Esophagus muscularis mucosa (tissue), 4 donors: ENCODE data around the gene ARPC2. TPM values are rescaled to one million over a fixed set of nuclear protein-coding genes. Genes with fewer than 3 reads are reported as not detected.

Experiments
- DNase-seq: peaks from one replicate; pipeline ENCODE4 v3.0.0-alpha.2; 2017; ENCODE audit errors: extremely low spot score
- H3K27ac ChIP-seq, 4 donors: fragments of 200-600 bp; sonication (generic); replicated peaks in 1 of 4; 1 replicate in 3 of 4; 2 replicates in 1 of 4; pipeline ENCODE4 v1.5.1; 2016 to 2019; ENCODE audit warnings: mild to moderate bottlenecking in 1 of 4
- H3K27me3 ChIP-seq, 4 donors: fragments of 200-600 bp; sonication (generic); one replicate each; pipeline versions ENCODE4 v1.5.1 to v1.6.0; 2016 to 2019
- H3K36me3 ChIP-seq, 4 donors: fragments of 200-600 bp; sonication (generic); one replicate each; pipeline ENCODE4 v1.5.1; 2016 to 2019
- H3K4me1 ChIP-seq, 4 donors: fragments of 200-600 bp; sonication (generic); one replicate each; pipeline ENCODE4 v1.5.1; 2016 to 2019
- H3K4me3 ChIP-seq, 4 donors: fragments of 200-600 bp; sonication (generic); 1 replicate in 2 of 4; 2 replicates in 2 of 4; pipeline ENCODE4 v1.5.1; 2016 to 2019; ENCODE audit warnings: mild to moderate bottlenecking in 4 of 4, moderate library complexity in 1 of 4
- H3K9me3 ChIP-seq, 4 donors: fragments of 200-600 bp; sonication (generic); 1 replicate in 3 of 4; 2 replicates in 1 of 4; pipeline ENCODE4 v1.5.1; 2016 to 2019
- CTCF ChIP-seq, 3 experiments: fragments of 200-600 bp in 2 of 3; fragments of 450-650 bp in 1 of 3; sonication (generic) in 2 of 3; IDR thresholded peaks; one replicate each; pipeline ENCODE4 v1.5.1; 2017 to 2019; ENCODE audit warnings: antibody characterized with exemption in 3 of 3, mild to moderate bottlenecking in 2 of 3, moderate library complexity in 1 of 3
- EP300 ChIP-seq: sonication (generic); formaldehyde crosslinking; IDR thresholded peaks from one replicate; pipeline ENCODE4 v1.6.1; 2017; ENCODE audit warnings: antibody characterized with exemption
- POLR2A ChIP-seq: fragments of 450-650 bp; IDR thresholded peaks from one replicate; pipeline ENCODE4 v1.6.1; 2017; ENCODE audit warnings: antibody characterized with exemption, moderate library complexity, mild to moderate bottlenecking, low read depth
- POLR2AphosphoS5 ChIP-seq, 2 donors: sonication (generic); formaldehyde crosslinking; IDR thresholded peaks; one replicate each; pipeline ENCODE4 v1.6.1; 2017; ENCODE audit warnings: antibody characterized with exemption in 2 of 2
- WGBS: methylation state at CpG from one replicate; pipeline ENCODE4 v1.1.5; 2018; 5-methylcytosine and 5-hydroxymethylcytosine counted together
- intact Hi-C: fragments of 100-400 bp; cut with DNase I; formaldehyde crosslinking; loops from one replicate; pipeline ENCODE4 v1.15.1; 2023
- total RNA-seq, 4 donors: library from RNA; depleted of rRNA; stranded (reverse); fragments of >200 nt; gene quantifications; one replicate each; pipeline versions ENCODE4 v1.1.0 to v1.2.1, GENCODE V29; 2016

Gene ARPC2
- total RNA-seq, 4 donors from 2014 or later, result 257 to 300 (median 270) TPM

- TF ChIP-seq EP300 (no peak), CTCF (IDR thresholded peaks at IDR 0.05) (no peak), POLR2AphosphoS5 (IDR thresholded peaks at IDR 0.05) (no peak), POLR2A (no peak)
- Histone ChIP-seq H3K36me3 (peaks cover 0 to 21% (median 11%) of the 10 kb centered on the region in 4 donors), H3K4me1 (peaks cover 49 to 84% (median 71%) of the 10 kb centered on the region in 4 donors), H3K27ac (no peak overlapping the region), H3K9me3 (no peaks in the 10 kb centered on the region), H3K4me3 (no peak overlapping the region), H3K27me3 (no peaks in the 10 kb centered on the region)
- 51% methylated on average over 5 of the region's 5 CpGs for WGBS
- intact Hi-C loops, result no loop called here
- DNase-seq, result no peak
These were observed 4.0 kb downstream of the ARPC2 start for GRCh38 chr2:218221000-218221399.

- Histone ChIP-seq H3K4me3 (no peak overlapping the region), H3K27me3 (no peaks in the 10 kb centered on the region), H3K9me3 (no peaks in the 10 kb centered on the region), H3K36me3 (peaks cover 7 to 38% (median 30%) of the 10 kb centered on the region in 4 donors), H3K4me1 (peaks cover 49 to 77% (median 66%) of the 10 kb centered on the region in 4 donors), H3K27ac (no peak overlapping the region)
- TF ChIP-seq POLR2AphosphoS5 (IDR thresholded peaks at IDR 0.05), result no peak
- no peak for TF ChIP-seq POLR2A
- no peak for TF ChIP-seq CTCF (IDR thresholded peaks at IDR 0.05)
- no peak for TF ChIP-seq EP300
- intact Hi-C loops, result no loop called here
- 86% methylated on average over 5 of the region's 5 CpGs for WGBS
- no peak for DNase-seq
These were observed 6.1 kb downstream of the ARPC2 start for GRCh38 chr2:218223046-218223445.

GRCh38 chr2:218224186-218224585 is 7.2 kb downstream of the ARPC2 start:
- no peak for TF ChIP-seq CTCF (IDR thresholded peaks at IDR 0.05)
- no peak for TF ChIP-seq EP300
- no peak for TF ChIP-seq POLR2AphosphoS5 (IDR thresholded peaks at IDR 0.05)
- TF ChIP-seq POLR2A, result no peak
- 72% methylated on average over 1 of the region's 1 CpG for WGBS
- intact Hi-C loops, result no loop called here
- H3K36me3 ChIP-seq, result peaks cover 15 to 46% (median 36%) of the 10 kb centered on the region in 4 donors
- H3K4me3 ChIP-seq, result no peak overlapping the region
- peaks cover 50 to 76% (median 66%) of the 10 kb centered on the region in 4 donors for H3K4me1 ChIP-seq
- H3K27ac ChIP-seq, result no peak overlapping the region
- no peak for DNase-seq
- H3K9me3 ChIP-seq, result no peaks in the 10 kb centered on the region
- H3K27me3 ChIP-seq, result no peaks in the 10 kb centered on the region

- WGBS, result 83% methylated on average over 3 of the region's 3 CpGs
- H3K27me3 ChIP-seq, result no peaks in the 10 kb centered on the region
- DNase-seq, result no peak
- intact Hi-C loops, result no loop called here
- H3K27ac ChIP-seq, result no peak overlapping the region
- no peak overlapping the region for H3K4me3 ChIP-seq
- TF ChIP-seq CTCF (IDR thresholded peaks at IDR 0.05), result no peak
- no peak for TF ChIP-seq POLR2AphosphoS5 (IDR thresholded peaks at IDR 0.05)
- TF ChIP-seq POLR2A, result no peak
- TF ChIP-seq EP300, result no peak
- H3K36me3 ChIP-seq, result peaks cover 28 to 71% (median 59%) of the 10 kb centered on the region in 4 donors
- no peaks in the 10 kb centered on the region for H3K9me3 ChIP-seq
- peaks cover 45 to 69% (median 59%) of the 10 kb centered on the region in 4 donors for H3K4me1 ChIP-seq
These were observed 9.9 kb downstream of the ARPC2 start for GRCh38 chr2:218226903-218227302.
